Measurements from ENCODE around the gene KBTBD7. TPM values are rescaled to one million over a fixed set of nuclear protein-coding genes. Genes with fewer than 3 reads are reported as not detected.

Gene KBTBD7
- total RNA-seq, 4 donors from 2014 or later = 4.0 to 10.3 (median 7.7) TPM

DNA sequence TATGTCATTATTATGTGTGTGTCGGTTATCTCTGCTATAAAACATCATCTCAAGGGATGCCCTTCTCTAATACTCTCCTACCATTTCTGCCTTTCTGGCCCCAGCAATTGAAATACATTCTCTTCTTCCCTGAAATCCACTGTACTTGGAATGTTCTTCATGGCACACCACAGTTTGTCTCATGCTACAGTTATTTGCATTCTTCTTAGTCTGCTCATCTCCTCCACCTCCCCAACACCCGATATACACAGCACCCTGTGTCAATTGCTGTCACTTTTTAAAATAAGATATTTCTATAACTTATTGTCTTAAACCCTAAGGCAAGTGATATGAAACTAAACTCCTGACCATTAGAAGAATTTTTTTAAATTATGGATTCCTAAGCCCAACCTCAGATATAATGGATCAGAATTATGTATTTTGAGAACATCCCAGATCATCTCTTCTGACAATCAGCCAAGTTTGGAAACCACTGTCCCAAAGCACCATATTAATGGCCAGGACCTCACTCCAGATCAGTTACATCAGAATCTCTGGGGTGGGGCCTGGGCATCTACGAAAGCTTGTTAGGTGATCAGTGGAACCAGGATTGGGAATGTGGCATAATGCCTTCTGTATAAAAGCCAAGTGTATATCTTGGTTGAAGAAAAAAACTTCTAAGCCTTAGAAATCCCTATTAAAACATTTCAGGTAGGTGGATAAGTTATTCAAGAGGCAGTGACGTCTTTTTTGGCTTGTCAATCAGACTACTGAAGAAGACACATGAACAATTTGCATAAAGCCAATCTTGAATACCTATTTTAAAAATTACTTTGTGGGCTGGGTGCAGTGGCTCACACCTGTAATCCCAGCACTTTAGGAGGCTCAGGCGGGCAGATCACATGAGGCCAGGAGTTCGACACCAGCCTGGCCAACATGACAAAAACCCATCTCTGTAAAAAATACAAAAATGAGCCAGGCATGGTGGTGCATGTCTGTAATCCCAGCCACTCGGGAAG is 30.0 kb upstream of the KBTBD7 start:
- H3K4me1 ChIP-seq = no peaks in the 10 kb centered on the region
- TF ChIP-seq EP300 (IDR thresholded peaks at IDR 0.05) (no peak), CTCF (IDR thresholded peaks at IDR 0.05) (no peak), POLR2AphosphoS5 (IDR thresholded peaks at IDR 0.05) (no peak), POLR2A (IDR thresholded peaks at IDR 0.05; ENCODE audit: low read depth) (no peak)
- no peaks in the 10 kb centered on the region for H3K27me3 ChIP-seq
- intact Hi-C loops (cut with DNase I) = loop anchor here (5.0 kb wide), 1 partner anchor 152 kb away; no protein-coding TSS in a partner anchor
- H3K36me3 ChIP-seq = peaks cover 0 to 39% (median 24%) of the 10 kb centered on the region in 4 donors
- 78% methylated on average over 7 of the region's 7 CpGs for WGBS
- H3K4me3 ChIP-seq = no peak overlapping the region
- DNase-seq (ENCODE audit: extremely low spot score) = no peak
- no peaks in the 10 kb centered on the region for H3K9me3 ChIP-seq
- no peak overlapping the region for H3K27ac ChIP-seq (replicated peaks in 1 of 4)

GRCh38 chr13:41222259-41222852 is 28.0 kb upstream of the KBTBD7 start:
- peak; percentile 73 to 86 (median 84) for TF ChIP-seq CTCF (IDR thresholded peaks at IDR 0.05)
- no peak for TF ChIP-seq POLR2AphosphoS5 (IDR thresholded peaks at IDR 0.05)
- Histone ChIP-seq H3K4me3 (no peak overlapping the region), H3K9me3 (no peaks in the 10 kb centered on the region), H3K27ac (replicated peaks in 1 of 4) (no peak overlapping the region), H3K27me3 (no peaks in the 10 kb centered on the region), H3K4me1 (no peaks in the 10 kb centered on the region), H3K36me3 (peaks cover 0 to 41% (median 24%) of the 10 kb centered on the region in 4 donors)
- WGBS = 49% methylated on average over 6 of the region's 6 CpGs
- DNase-seq (ENCODE audit: extremely low spot score) = no peak
- intact Hi-C loops (cut with DNase I) = loop anchor here (5.0 kb wide), 1 partner anchor 150 kb away; no protein-coding TSS in a partner anchor

DNA sequence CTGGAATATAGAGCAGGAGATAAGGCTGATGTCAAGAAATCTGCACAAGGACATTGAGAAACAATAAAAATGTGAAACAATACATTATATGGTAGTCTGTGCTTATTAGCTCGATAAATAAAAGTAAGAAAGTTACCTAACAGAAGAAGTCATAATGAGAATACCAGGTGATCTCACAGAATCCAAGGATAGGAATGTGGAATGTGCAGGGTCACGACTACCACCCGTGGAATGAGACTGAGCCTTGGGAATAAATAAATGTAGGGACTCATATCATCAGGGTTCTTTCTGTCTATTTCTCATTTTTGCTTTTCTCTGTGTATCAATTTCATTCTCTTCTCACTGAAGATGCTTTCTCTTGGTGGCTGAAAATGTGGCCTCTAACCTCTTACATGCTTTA is 26.0 kb upstream of the KBTBD7 start:
- no peak for DNase-seq (ENCODE audit: extremely low spot score)
- H3K27me3 ChIP-seq = no peaks in the 10 kb centered on the region
- H3K4me3 ChIP-seq = no peak overlapping the region
- no peak overlapping the region for H3K27ac ChIP-seq (replicated peaks in 1 of 4)
- intact Hi-C loops (cut with DNase I) = loop anchor here (5.0 kb wide), 1 partner anchor 148 kb away; no protein-coding TSS in a partner anchor
- H3K4me1 ChIP-seq = peaks cover 0 to 16% (median 0%) of the 10 kb centered on the region in 4 donors
- WGBS = 77% methylated on average over 3 of the region's 3 CpGs
- no peaks in the 10 kb centered on the region for H3K9me3 ChIP-seq
- H3K36me3 ChIP-seq = peaks cover 0 to 30% (median 12%) of the 10 kb centered on the region in 4 donors
- TF ChIP-seq EP300 (IDR thresholded peaks at IDR 0.05) (no peak), POLR2A (IDR thresholded peaks at IDR 0.05; ENCODE audit: low read depth) (no peak), POLR2AphosphoS5 (IDR thresholded peaks at IDR 0.05) (no peak), CTCF (IDR thresholded peaks at IDR 0.05) (no peak)

DNA sequence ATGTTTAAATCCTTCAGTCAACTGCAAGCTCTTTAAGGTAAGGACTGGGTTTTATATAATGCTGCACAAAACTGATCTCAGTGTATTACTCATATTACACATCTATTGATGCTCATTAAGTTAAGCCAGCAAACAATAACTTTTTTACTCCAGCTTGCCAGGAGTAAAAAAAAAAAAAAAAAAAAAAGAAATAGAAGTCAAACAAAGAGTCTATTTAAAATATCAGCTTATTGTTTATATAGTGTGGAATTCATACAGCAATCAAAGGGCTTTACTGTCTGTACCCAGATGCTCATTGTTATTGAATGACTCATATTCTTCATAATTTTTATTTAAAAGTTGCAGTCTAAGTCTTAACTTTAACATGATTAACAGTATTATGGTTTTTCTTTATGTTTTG is 21.8 kb upstream of the KBTBD7 start:
- Histone ChIP-seq H3K4me1 (peaks cover 0 to 16% (median 0%) of the 10 kb centered on the region in 4 donors), H3K27me3 (no peaks in the 10 kb centered on the region), H3K9me3 (peaks cover 0 to under 1% (median 0%) of the 10 kb centered on the region in 4 donors), H3K27ac (replicated peaks in 1 of 4) (peak overlapping the region in 1 of 4 donors; percentile 34), H3K4me3 (no peak overlapping the region), H3K36me3 (peaks cover 0 to 13% (median 8%) of the 10 kb centered on the region in 4 donors)
- TF ChIP-seq POLR2A (IDR thresholded peaks at IDR 0.05; ENCODE audit: low read depth) = no peak
- no peak for TF ChIP-seq POLR2AphosphoS5 (IDR thresholded peaks at IDR 0.05)
- no peak for TF ChIP-seq EP300 (IDR thresholded peaks at IDR 0.05)
- TF ChIP-seq CTCF (IDR thresholded peaks at IDR 0.05) = no peak
- intact Hi-C loops (cut with DNase I) = no loop called here
- no peak for DNase-seq (ENCODE audit: extremely low spot score)

Data from esophagus muscularis mucosa (tissue), 4 donors.